HCT116 (cell line): ENCODE measurements around the gene SDCCAG8. TPM values are rescaled to one million over a fixed set of nuclear protein-coding genes. Genes with fewer than 3 reads are reported as not detected.
A peak's percentile ranks its signal among the peaks of the same experiment; 100 is the strongest.

Experiments
- ATAC-seq: fragments of 200-7000 bp; cut with Tn5 transposase; 2 replicates; pipeline ENCODE4 v1.9.1; 2020; ENCODE audit warnings: mild to moderate bottlenecking, moderate library complexity
- BruUV-seq: library from RNA; stranded (reverse); fragments of 400-500 nt; replicated peaks from 2 replicates; lab custom pipeline; 2021; lab: Mats Ljungman, UMichigan
- CTCF ChIA-PET: fragments of 300-600 bp; sonication (Branson Sonifier 250); formaldehyde crosslinking; loops from one replicate; lab custom pipeline; 2021; ENCODE audit warnings: antibody characterized with exemption; lab: Charles Lee
- POLR2A ChIA-PET: fragments of 300-600, 350-600 bp; sonication (Branson Sonifier 250); formaldehyde crosslinking; loops from one replicate; lab custom pipeline; 2021; ENCODE audit warnings: antibody characterized with exemption; lab: Charles Lee
- RAD21 ChIA-PET, 2 experiments: fragments of 300-600 bp; sonication (Branson Sonifier 250); formaldehyde crosslinking; loops; one replicate each; lab custom pipeline; 2023; ENCODE audit warnings: low total read pairs in 2 of 2; ENCODE audit not compliant: uncharacterized antibody in 2 of 2, unreplicated experiment in 2 of 2, low non-redundant PET in 1 of 2; lab: Charles Lee
- DNase-seq: peaks from one replicate; pipeline ENCODE4 v3.0.0-alpha.2; 2010; ENCODE audit warnings: low read depth, low spot score
- H2AFZ ChIP-seq: fragments of 200-600 bp; shearing (Covaris generic), sonication (generic); 2 replicates; pipeline ENCODE4 v1.6.1; 2017; ENCODE audit warnings: low read depth, mixed run types, mixed read lengths, antibody characterized with exemption, low read length; ENCODE audit not compliant: poor library complexity, severe bottlenecking
- H3K27ac ChIP-seq: 2 replicates; pipeline ENCODE4 v1.5.1; 2012; ENCODE audit warnings: low read depth, low read length
- H3K27me3 ChIP-seq: fragments of 200-600 bp; sonication (generic); 2 replicates; pipeline ENCODE4 v1.6.1; 2016; ENCODE audit warnings: mixed run types, low read length, mixed read lengths; ENCODE audit not compliant: insufficient read depth
- H3K36me3 ChIP-seq, 2 experiments: fragments of 200-500 bp in 1 of 2; fragments of 200-600 bp in 1 of 2; sonication (Bioruptor generic) in 1 of 2; sonication (generic) in 1 of 2; 2 replicates each; pipeline versions ENCODE4 v1.5.1 to v1.6.1; 2014 to 2016; ENCODE audit warnings: low read length in 2 of 2, inconsistent platforms in 1 of 2, mixed read lengths in 1 of 2, mixed run types in 1 of 2; ENCODE audit not compliant: insufficient read depth in 2 of 2, control insufficient read depth in 1 of 2
- H3K4me1 ChIP-seq, 2 experiments: fragments of 200-600 bp in 1 of 2; sonication (generic) in 1 of 2; 2 replicates each; pipeline versions ENCODE4 v1.5.1 to v1.6.1; 2012 to 2017; ENCODE audit warnings: low read length in 2 of 2, inconsistent platforms in 1 of 2, mild to moderate bottlenecking in 1 of 2, mixed read lengths in 1 of 2, mixed run types in 1 of 2, moderate library complexity in 1 of 2; ENCODE audit not compliant: insufficient read depth in 2 of 2, control insufficient read depth in 1 of 2
- H3K4me2 ChIP-seq: fragments of 200-600 bp; sonication (generic); 2 replicates; pipeline ENCODE4 v1.6.1; 2017; ENCODE audit warnings: mixed run types, low read length, mixed read lengths
- H3K4me3 ChIP-seq, 2 experiments: fragments of 200-600 bp in 1 of 2; sonication (generic) in 1 of 2; replicated peaks in 1 of 2; 2 replicates each; pipeline ENCODE4 v1.5.1; 2011 to 2016; ENCODE audit warnings: low read length in 2 of 2, control low read depth in 1 of 2, low read depth in 1 of 2, mild to moderate bottlenecking in 1 of 2, mixed read lengths in 1 of 2, mixed run types in 1 of 2
- H3K79me2 ChIP-seq: fragments of 200-600 bp; sonication (generic); 2 replicates; pipeline ENCODE4 v1.6.1; 2017; ENCODE audit warnings: mild to moderate bottlenecking, mixed run types, low read length, moderate library complexity, mixed read lengths; ENCODE audit not compliant: insufficient read depth
- H3K9ac ChIP-seq: fragments of 200-600 bp; sonication (generic); 2 replicates; pipeline ENCODE4 v1.6.1; 2016; ENCODE audit warnings: low read length, mixed read lengths
- H3K9me2 ChIP-seq: fragments of 200-600 bp; sonication (generic), shearing (Covaris generic); 2 replicates; pipeline ENCODE4 v1.6.1; 2017; ENCODE audit warnings: mixed run types, mild to moderate bottlenecking, moderate library complexity; ENCODE audit not compliant: insufficient read depth
- H3K9me3 ChIP-seq, 2 experiments: fragments of 200-500 bp in 1 of 2; fragments of 200-600 bp in 1 of 2; sonication (Bioruptor generic) in 1 of 2; sonication (generic) in 1 of 2; 2 replicates each; pipeline ENCODE4 v1.6.1; 2014 to 2017; ENCODE audit warnings: low read length in 2 of 2, mixed read lengths in 2 of 2, inconsistent platforms in 1 of 2, low read depth in 1 of 2, mild to moderate bottlenecking in 1 of 2, mixed run types in 1 of 2, moderate library complexity in 1 of 2; ENCODE audit not compliant: control insufficient read depth in 1 of 2, insufficient read depth in 1 of 2
- H4K20me1 ChIP-seq: fragments of 200-600 bp; sonication (generic), shearing (Covaris generic); 2 replicates; pipeline ENCODE4 v1.6.1; 2017; ENCODE audit warnings: mixed run types, mild to moderate bottlenecking, moderate library complexity; ENCODE audit not compliant: insufficient read depth
- ATF3 ChIP-seq: IDR thresholded peaks from 2 replicates; pipeline ENCODE4 v1.6.1; 2012
- CBX3 ChIP-seq: IDR thresholded peaks from 2 replicates; pipeline ENCODE4 v1.6.1; 2012; ENCODE audit warnings: low read depth
- CEBPB ChIP-seq: IDR thresholded peaks from 2 replicates; pipeline ENCODE4 v1.6.1; 2012; ENCODE audit warnings: low read depth
- ELF1 ChIP-seq: IDR thresholded peaks from 2 replicates; pipeline ENCODE4 v1.6.1; 2012; ENCODE audit warnings: low read depth, borderline replicate concordance
- EZH2 ChIP-seq: fragments of 200-600 bp; sonication (generic); IDR thresholded peaks from 2 replicates; pipeline ENCODE4 v1.6.1; 2017; ENCODE audit warnings: antibody characterized with exemption, mixed run types
- EZH2phosphoT487 ChIP-seq: fragments of 200-600 bp; IDR thresholded peaks from 2 replicates; pipeline ENCODE4 v1.6.1; 2018; ENCODE audit warnings: antibody characterized with exemption, borderline replicate concordance
- FOSL1 ChIP-seq: IDR thresholded peaks from 2 replicates; pipeline ENCODE4 v1.6.1; 2012; ENCODE audit warnings: low read depth
- JUND ChIP-seq: IDR thresholded peaks from 2 replicates; pipeline ENCODE4 v1.6.1; 2012
- MAX ChIP-seq: IDR thresholded peaks from 2 replicates; pipeline ENCODE4 v1.6.1; 2012
- POLR2AphosphoS5 ChIP-seq: IDR thresholded peaks from 2 replicates; pipeline ENCODE4 v1.6.1; 2011; ENCODE audit warnings: mild to moderate bottlenecking, low read depth, low read length, moderate library complexity
- RAD21 ChIP-seq: IDR thresholded peaks from 2 replicates; pipeline ENCODE4 v1.6.1; 2012; ENCODE audit warnings: low read depth, mild to moderate bottlenecking
- REST ChIP-seq: IDR thresholded peaks from 2 replicates; pipeline ENCODE4 v1.6.1; 2012; ENCODE audit warnings: low read depth
- SP1 ChIP-seq: IDR thresholded peaks from 2 replicates; pipeline ENCODE4 v1.6.1; 2012; ENCODE audit warnings: low read depth
- TCF7L2 ChIP-seq: IDR thresholded peaks from 2 replicates; pipeline ENCODE4 v1.7.0; 2011; ENCODE audit warnings: borderline replicate concordance, inconsistent platforms; ENCODE audit not compliant: insufficient read depth, insufficient read length; ENCODE audit errors: extremely low read depth
- YY1 ChIP-seq: IDR thresholded peaks from 2 replicates; pipeline ENCODE4 v1.6.1; 2011; ENCODE audit warnings: low read length, low read depth, moderate library complexity, mild to moderate bottlenecking; ENCODE audit not compliant: insufficient replicate concordance; ENCODE audit errors: extremely low read depth
- ZFX ChIP-seq: fragments of 450-650 bp; IDR thresholded peaks from 2 replicates; pipeline ENCODE4 v1.6.1; 2017
- ZNF274 ChIP-seq: fragments of 200-500 bp; sonication (Bioruptor generic); IDR thresholded peaks from 2 replicates; pipeline ENCODE4 v1.6.1; 2014; ENCODE audit warnings: mild to moderate bottlenecking, low read depth, low read length, inconsistent platforms
- intact Hi-C: fragments of 100-400 bp; cut with micrococcal nuclease; formaldehyde crosslinking; loops from 2 replicates; pipeline ENCODE4 v1.10.0; 2022
- total RNA-seq: library from RNA; stranded (reverse); gene quantifications from one replicate; pipeline ENCODE4 v1.2.1, GENCODE V29; 2021; ENCODE audit not compliant: unreplicated experiment

Gene SDCCAG8
- total RNA-seq, 1 experiment from 2014 or later = 38.2 TPM

- ATAC-seq = no peak
- peaks cover 16% of the 10 kb centered on the region; the same call in 1 of the 2 replicates for H3K79me2 ChIP-seq
- BruUV-seq = no TSS peak
- DNase-seq = no peak
- H3K9me3 ChIP-seq = no peaks in the 10 kb centered on the region
- peak overlapping the region; percentile 27; the same call in 1 of the 2 replicates for H3K27ac ChIP-seq
- ChIA-PET POLR2A (no interaction called here), RAD21 (no interaction called here), CTCF (no interaction called here)
- H3K4me1 ChIP-seq = peaks cover 0 to 17% of the 10 kb centered on the region in 2 experiments; a peak in 2 of 4 replicates
- no peaks in the 10 kb centered on the region for H3K27me3 ChIP-seq
- peak overlapping the region; percentile 64 to 66 for H3K4me3 ChIP-seq
- intact Hi-C loops = no loop called here
- peak overlapping the region; percentile 79 for H3K4me2 ChIP-seq
- TF ChIP-seq EZH2phosphoT487 (no peak), RAD21 (no peak), ELF1 (no peak), POLR2AphosphoS5 (no peak), ZFX (no peak), ATF3 (no peak), REST (no peak), MAX (no peak), ZNF274 (no peak), EZH2 (no peak), CBX3 (no peak), TCF7L2 (no peak), YY1 (no peak), FOSL1 (no peak), JUND (no peak), CEBPB (no peak), SP1 (no peak)
- peaks cover 0 to 2% of the 10 kb centered on the region in 2 experiments; a peak in 1 of 4 replicates for H3K36me3 ChIP-seq
- peak overlapping the region; percentile 73 for H3K9ac ChIP-seq
- H2AFZ ChIP-seq = no peak overlapping the region
- no peaks in the 10 kb centered on the region for H3K9me2 ChIP-seq
- no peaks in the 10 kb centered on the region for H4K20me1 ChIP-seq
These were observed 232.8 kb downstream of the SDCCAG8 start for GRCh38 chr1:243488459-243489157.
